GM21390 (cell line): ENCODE measurements around the gene MSTO1.
"Not testable (repeated sequence)": the region's sequence is repeated elsewhere in the genome, so short reads cannot be mapped to it uniquely, and the experiment has no call there.

Experiments
- ATAC-seq: cut with Tn5 transposase; IDR thresholded peaks from one replicate; pipeline ENCODE4 v1.9.1; 2021; ENCODE audit not compliant: unreplicated experiment

MSTO1 gene

GRCh38 chr1:155610257-155610647 lies 234 bp downstream of the MSTO1 start:
- not testable (repeated sequence) for ATAC-seq

- ATAC-seq = not testable (repeated sequence)
These were observed 3.2 kb downstream of the MSTO1 start for GRCh38 chr1:155613226-155613625.

- no peak for ATAC-seq
These were observed 12.2 kb downstream of the MSTO1 start for GRCh38 chr1:155622191-155622590.

- no peak for ATAC-seq
These were observed 13.3 kb downstream of the MSTO1 start for GRCh38 chr1:155623357-155623756.

GRCh38 chr1:155626428-155626827 lies 16.4 kb downstream of the MSTO1 start:
- ATAC-seq = not testable (repeated sequence)

GRCh38 chr1:155636397-155637153 lies 26.6 kb downstream of the MSTO1 start:
- ATAC-seq = no peak

GRCh38 chr1:155640367-155640766 lies 30.3 kb downstream of the MSTO1 start:
- no peak for ATAC-seq

- ATAC-seq = not testable (repeated sequence)
These were observed 32.7 kb downstream of the MSTO1 start for GRCh38 chr1:155642559-155643180.

- ATAC-seq = no peak
These were observed 33.2 kb downstream of the MSTO1 start for GRCh38 chr1:155643230-155643629.

- ATAC-seq = no peak
These were observed 35.1 kb downstream of the MSTO1 start for GRCh38 chr1:155645034-155645598.

- no peak for ATAC-seq
These were observed 35.6 kb downstream of the MSTO1 start for GRCh38 chr1:155645648-155646047.

GRCh38 chr1:155646307-155646706 lies 36.3 kb downstream of the MSTO1 start:
- ATAC-seq = no peak

- ATAC-seq = no peak
These were observed 38.5 kb downstream of the MSTO1 start for GRCh38 chr1:155648207-155649147.

- no peak for ATAC-seq
These were observed 39.7 kb downstream of the MSTO1 start for GRCh38 chr1:155649676-155650075.

- ATAC-seq = no peak
These were observed 40.3 kb downstream of the MSTO1 start for GRCh38 chr1:155650231-155650757.

GRCh38 chr1:155651861-155652661 lies 42.0 kb downstream of the MSTO1 start:
- no peak for ATAC-seq

GRCh38 chr1:155652951-155653350 lies 42.9 kb downstream of the MSTO1 start:
- no peak for ATAC-seq

GRCh38 chr1:155657463-155657862 lies 47.4 kb downstream of the MSTO1 start:
- no peak for ATAC-seq

GRCh38 chr1:155661239-155661638 lies 51.2 kb downstream of the MSTO1 start:
- ATAC-seq = not testable (repeated sequence)
